LNCaP clone FGC (cell line): Measurements from ENCODE around the gene TSHZ1.

ENCODE experiments used
- DNase-seq: peaks from one replicate; pipeline ENCODE4 v3.0.0-alpha.2; 2011; ENCODE audit warnings: low read depth
- H3K4me3 ChIP-seq: 2 replicates; pipeline ENCODE4 v1.5.1; 2011; ENCODE audit warnings: mild to moderate bottlenecking, low read depth, low read length, control low read depth
- CTCF ChIP-seq: IDR thresholded peaks from 2 replicates; pipeline ENCODE4 v1.5.1; 2012; ENCODE audit warnings: mild to moderate bottlenecking; ENCODE audit not compliant: control insufficient read depth, insufficient read depth; ENCODE audit errors: extremely low read depth

Gene TSHZ1

GRCh38 chr18:75204269-75204731 is 6.3 kb upstream of the TSHZ1 start:
- DNase-seq = no peak
- H3K4me3 ChIP-seq = no peak overlapping the region
- TF ChIP-seq CTCF = no peak

- TF ChIP-seq CTCF = no peak
- H3K4me3 ChIP-seq = no peak overlapping the region
- no peak for DNase-seq
These were observed 5.7 kb upstream of the TSHZ1 start for GRCh38 chr18:75204732-75205513.

DNA sequence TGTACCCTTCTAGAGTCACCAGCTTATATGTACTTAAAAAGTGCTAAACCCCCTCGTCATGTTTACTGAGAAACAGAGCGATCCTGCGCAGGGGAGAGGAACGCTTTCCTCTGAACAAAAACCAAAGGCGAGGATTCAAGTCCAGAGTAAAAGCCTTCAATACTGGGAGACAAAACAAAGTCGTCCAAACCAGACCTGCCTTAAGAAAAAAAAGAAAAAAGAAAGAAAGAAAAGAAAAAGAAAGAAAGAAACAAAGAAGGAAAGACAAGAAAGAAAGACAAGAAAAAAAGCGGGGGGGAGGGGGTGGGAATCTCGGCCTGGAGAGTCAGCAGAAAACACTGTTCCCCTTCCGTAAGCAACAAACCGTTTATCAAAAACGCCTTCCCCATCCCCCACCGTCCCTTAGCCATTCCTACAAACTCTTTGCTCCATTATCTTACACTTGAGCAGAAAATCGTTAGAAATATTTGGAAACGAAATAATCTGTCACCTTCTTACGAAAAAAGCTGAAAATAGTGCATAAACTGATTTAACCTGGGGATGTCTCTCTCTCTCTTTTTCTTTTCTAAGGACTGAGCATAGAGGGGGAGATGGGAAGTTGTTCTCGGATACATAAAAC is 5.0 kb upstream of the TSHZ1 start:
- DNase-seq = no peak
- TF ChIP-seq CTCF = no peak
- H3K4me3 ChIP-seq = no peak overlapping the region

DNA sequence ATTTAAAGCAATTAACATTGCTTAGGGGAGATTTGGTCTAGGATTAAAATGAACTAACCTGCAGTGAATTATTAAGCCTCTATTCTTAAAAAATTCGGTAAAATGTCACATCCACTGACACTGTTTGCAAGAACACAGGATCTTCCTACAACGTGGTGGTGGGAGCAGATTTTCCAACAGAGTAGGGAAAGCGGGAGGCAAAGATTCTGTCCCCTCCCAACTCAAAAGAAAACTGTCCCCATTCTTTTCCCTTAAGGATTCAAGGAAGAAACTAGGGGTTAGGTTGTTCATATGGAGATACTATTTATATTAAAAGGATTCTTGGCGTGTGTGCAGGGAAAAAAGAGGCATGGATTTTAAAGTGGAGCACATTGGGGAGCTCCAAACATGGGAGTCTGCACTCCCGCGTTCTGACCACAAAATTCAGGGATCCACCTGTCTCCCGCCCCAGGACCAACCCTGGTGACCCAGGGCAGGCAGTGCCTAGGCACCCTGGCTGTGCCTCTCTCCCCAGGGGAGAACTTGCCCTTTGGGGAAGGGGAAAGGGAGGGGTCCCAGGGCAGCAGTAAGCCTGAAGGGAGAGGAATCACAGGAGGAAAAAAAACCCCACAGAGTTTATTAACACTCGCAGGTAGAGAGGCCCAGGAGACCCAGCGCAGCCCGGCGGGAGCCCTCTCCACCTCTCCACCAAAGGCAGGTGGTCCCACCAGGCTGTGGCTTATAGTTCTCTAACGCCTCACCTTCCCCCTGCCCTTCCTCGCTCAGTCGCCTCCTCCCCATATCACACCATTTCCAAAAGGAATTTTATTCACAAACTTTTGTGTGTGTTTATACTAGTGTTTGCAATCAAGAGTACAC is 3.9 kb upstream of the TSHZ1 start:
- no peak for TF ChIP-seq CTCF
- no peak overlapping the region; the same call in 1 of the 2 replicates for H3K4me3 ChIP-seq
- DNase-seq = no peak

- no peak for DNase-seq
- no peak for TF ChIP-seq CTCF
- peak overlapping the region; percentile 86 for H3K4me3 ChIP-seq
These were observed 3.1 kb upstream of the TSHZ1 start for GRCh38 chr18:75207310-75208154.
